HTERT RPE-1 (cell line): ENCODE data around the gene ZNF331.
"Not testable (repeated sequence)": the region's sequence is repeated elsewhere in the genome, so short reads cannot be mapped to it uniquely, and the experiment has no call there.

ENCODE experiments used
- in situ Hi-C: fragments of 300-500 bp; cut with MboI; formaldehyde crosslinking; loops from 4 replicates; pipeline ENCODE4 v1.14.3; 2020; ENCODE audit warnings: low sequenced_read_pairs

The ZNF331 gene

DNA sequence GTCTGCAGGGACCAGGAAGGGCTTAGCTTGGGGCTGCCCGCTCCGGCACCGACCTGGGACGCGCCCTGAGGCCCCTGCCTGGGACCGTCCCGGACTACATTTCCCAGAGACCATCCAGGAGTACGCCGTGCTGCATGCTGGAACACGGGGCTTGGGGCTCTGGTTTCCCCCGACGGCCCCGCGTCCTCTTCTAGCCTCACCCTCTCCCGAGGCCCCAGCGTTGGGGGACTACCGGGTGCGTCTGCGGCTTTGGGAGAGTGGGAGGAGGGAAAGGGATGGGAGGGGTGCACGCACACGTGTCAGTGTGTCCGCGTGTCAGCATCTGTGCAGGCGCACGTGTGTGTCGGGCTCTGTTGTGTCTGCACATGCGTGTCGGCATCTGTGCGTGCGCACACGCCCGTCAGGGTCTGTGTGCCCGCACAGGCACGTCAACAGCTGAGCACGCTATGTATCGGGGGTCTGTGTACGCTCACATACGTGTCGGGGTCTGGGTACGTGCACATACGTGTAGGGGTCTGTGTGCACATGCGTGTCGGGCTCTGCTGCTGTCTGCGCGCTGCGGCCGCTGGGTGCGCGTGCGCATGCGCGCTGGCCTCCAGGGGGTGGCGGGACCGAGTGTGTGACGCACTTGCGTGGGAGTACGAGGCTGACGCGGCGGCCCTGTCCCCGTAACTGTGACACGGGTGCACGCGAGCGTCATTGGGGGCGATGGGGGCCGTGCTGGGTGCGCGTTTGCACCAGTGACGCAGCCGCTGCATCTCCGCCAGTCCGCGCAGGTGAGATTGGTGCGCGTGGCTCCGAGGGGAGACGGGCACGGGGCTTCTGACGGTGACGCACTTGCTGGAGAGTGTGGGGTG, at the start of gene ZNF331:
Gene ZNF331, plus strand, starts transcription at position 625 of the 857 bp plus-strand sequence. CDS start 31,232 bp downstream, outside the sequence.
- in situ Hi-C loops, result no loop called here

DNA sequence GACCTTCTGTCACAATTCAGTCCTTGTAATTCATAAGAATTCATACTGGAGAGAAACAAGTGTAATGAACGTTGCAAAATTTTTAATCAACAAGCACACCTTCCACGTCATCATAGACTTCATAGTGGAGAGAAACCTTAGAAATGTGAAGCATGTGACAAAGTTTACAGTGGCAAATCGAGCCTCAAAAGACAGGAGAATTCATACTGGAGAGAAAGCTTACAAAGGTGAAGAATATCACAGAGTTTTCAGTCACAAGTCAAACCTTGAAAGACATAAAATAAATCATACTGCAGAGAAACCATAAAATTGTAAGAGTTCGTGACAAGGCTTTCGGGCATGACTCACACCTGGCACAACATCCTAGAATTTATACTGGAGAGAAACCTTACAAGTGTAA, 45.8 kb upstream of the ZNF331 start:
- in situ Hi-C loops, result no loop called here

DNA sequence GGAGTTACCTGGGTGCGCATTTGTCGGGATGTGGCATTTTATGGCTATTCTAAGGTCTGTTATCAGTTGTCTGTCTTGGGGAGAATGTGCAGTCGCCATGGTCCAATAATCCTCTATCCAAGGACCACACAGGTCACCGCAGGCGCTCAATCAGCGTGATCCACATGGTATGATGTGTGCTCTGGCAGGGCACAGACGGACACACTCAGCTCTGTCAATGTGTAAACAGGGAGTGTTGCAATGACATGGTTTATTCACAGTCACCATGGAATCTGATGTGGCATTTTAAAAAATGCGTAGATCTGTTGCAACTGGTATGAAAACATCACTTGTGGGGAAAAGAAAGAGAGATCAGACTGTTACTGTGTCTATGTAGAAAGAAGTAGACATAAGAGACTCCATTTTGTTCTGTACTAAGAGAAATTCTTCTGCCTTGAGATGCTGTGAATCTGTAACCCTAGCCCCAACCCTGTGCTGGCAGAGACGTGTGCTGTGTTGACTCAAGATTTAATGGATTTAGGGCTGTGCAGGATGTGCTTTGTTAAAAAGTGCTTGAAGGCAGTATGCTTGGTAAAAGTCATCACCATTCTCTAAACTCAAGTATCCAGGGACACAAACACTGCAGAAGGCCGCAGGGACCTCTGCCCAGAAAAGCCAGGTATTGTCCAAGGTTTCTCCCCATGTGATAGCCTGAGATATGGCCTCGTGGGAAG, 40.5 kb upstream of the ZNF331 start:
- in situ Hi-C loops, result not testable (repeated sequence)

DNA sequence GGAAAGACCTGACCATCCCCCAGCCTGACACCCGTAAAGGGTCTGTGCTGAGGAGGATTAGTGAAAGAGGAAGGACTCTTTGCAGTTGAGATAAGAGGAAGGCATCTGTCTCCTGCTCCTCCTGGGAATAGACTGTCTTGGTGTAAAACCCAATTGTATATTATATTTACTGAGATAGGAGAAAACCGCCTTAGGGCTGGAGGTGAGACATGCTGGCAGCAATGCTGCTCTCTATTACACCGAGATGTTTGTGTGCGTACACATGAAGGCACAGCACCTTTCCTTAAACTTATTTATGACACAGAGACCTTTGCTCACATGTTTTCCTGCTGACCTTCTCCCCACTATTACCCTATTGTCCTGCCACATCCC, 39.9 kb upstream of the ZNF331 start:
- in situ Hi-C loops, result not testable (repeated sequence)

DNA sequence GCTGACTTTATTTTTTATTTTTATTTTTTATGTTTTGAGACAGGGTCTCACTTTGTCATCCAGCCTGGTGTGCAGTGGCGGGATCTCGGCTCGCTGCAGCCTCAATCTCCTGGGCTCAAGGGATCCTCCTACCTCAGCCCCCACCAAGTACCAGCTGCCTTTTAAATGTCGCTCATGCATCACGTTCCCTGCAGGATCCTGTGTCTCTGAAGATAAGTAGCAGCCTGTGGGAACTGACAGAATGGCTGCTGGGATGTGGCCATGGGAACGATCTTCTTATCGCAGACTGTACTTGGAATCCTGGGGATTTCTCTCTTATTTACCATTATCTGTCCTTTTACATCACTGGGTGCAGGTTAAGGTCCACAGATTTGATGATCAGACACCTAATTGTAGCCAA, 34.8 kb upstream of the ZNF331 start:
- in situ Hi-C loops, result not testable (repeated sequence)

DNA sequence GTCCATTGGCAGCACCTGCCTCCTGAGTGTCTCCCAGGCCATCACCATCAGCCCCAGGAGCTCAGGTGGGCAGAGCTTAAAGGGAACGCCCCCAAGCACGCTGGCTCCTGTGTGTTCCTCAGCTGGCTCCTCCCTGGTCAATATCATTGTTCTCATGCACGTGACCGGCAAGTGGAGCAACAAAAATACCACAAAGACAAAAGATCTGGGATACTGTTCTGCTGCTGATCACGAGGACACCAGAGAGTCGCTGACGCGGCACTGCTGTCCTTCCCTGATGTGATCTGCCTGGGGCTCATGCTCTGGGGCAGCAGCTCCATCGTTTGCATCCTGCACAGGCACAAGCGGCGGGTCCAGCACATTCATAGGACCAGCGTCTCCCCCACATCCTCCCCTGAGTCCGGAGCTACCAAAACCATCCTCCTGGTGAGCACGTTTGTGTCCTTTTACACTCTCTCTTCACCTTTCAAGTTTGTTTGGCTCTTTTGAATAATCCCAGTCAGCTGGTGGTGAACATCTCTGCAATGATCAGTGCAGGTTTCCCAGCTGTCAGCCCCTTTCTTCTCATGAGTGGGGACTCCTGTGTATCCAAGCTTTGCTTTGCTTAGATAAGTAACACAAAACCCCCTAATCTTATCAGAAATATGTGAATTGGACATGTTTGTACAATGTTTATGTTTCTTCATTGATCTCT, 34.1 kb upstream of the ZNF331 start:
- in situ Hi-C loops, result not testable (repeated sequence)

DNA sequence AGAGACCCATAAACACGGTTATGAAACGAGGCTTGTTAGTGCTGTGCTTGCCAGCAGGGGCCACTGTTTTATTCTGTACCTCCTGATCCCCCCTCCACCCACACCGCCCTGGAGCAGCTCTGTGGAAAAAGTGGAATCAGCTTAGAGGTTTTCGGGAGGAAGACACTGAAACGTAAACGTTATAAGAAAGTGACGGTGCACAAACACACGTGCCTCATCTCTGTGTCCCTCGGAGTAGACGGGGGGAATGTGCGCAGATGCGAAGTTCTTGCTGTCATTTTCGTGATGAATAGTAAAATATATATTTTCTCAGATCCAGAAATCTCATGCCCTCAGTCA, 33.6 kb upstream of the ZNF331 start:
- in situ Hi-C loops, result not testable (repeated sequence)

DNA sequence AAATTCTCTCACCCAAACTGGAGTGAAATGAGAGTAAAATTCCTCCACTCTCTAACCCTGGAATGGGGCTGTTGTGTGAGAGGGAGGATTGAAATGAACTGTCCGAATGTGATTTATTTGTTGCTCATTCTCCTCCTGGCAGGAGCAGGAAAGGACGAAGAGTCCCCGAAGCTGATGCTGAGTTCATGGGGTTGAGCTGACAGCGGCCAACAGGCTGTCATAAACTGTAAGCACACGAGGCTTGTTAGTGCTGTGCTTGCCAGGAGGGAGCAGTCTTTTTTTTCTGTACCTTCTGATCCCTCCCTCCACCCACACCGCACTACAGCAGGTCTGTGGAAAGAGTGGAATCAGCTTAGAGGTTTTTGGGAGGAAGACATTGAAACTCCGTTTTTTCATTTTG, 33.1 kb upstream of the ZNF331 start:
- in situ Hi-C loops, result no loop called here

DNA sequence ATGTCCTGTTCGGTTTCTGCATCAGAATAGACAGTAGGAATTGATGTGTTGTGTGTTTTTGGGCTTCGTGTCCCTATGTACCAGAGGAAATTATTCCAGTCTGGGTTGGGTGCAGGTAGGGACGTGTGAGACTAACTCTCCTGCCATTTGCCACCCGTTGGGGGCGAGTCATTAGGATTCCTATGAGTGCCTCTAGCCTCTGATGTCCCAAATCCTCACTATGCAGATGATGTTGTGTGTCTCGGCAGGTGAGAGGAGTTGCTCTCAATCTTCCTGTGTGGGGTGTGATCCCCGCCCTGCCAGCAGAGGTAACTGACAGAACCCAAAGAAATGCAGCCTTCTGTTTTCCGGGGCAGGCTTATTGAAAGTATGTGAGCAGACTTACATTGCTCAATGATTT, 31.2 kb upstream of the ZNF331 start:
- in situ Hi-C loops, result no loop called here

DNA sequence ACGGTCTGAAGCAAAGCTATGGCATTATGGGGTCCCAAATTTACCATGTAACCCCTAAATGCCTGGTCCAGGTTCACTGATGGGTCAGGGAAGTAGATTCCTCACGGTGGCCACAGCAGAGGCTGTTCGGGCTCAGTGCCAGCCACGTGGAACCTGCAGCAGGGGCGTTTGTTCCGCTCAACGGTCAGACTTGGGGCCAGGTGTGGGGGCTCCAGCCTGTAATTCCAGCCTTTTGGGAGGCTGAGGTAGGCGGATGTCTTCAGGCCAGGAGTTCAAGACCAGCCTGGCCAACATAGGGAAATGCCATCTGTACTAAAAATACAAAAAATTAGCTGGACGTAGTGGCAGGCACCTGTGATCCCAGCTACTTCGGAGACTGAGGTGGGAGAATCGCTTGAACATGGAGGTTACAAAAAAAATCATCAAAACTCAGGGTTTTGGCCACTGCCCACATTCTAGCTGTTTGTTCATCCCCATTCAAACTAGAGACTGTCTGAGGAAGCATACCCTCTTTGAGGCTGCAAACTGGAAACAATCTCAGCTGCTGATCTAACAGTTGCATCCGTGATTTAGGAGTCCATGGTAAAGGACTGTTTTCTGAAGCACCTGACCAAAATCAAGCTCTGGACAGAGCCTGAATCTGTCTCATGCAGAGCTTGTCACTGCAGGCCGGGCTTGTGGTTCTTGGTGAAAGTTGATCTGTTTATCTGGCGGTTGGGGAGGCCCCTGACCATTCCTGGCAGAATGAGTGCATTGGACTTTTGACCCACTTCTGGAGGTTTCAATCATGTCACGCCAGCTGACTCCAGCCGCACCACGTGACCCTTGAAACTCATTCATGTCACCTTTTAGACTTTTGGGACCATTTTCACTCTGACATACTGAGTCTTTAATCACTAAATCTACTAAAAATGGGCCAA, 30.2 kb upstream of the ZNF331 start:
- in situ Hi-C loops, result no loop called here

DNA sequence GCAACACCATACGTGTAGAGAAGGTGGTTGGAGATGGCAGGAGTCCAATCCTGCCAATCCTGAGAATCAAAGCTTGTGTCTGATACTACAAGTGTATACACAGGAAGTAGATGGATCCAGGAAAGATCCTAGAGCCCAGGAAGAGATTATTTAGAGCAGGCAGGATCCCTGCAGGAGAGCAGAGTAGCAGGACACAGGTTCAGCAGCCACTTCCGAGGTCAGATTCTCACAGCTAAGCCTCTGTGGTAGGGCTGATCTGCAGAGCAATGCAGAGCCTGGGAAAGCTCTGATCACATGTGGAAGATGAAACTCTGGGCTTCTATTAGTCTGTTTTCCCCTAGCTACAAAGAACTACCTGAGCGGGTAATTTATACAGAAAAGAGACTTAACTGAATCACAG, 28.5 kb upstream of the ZNF331 start:
- in situ Hi-C loops, result no loop called here

DNA sequence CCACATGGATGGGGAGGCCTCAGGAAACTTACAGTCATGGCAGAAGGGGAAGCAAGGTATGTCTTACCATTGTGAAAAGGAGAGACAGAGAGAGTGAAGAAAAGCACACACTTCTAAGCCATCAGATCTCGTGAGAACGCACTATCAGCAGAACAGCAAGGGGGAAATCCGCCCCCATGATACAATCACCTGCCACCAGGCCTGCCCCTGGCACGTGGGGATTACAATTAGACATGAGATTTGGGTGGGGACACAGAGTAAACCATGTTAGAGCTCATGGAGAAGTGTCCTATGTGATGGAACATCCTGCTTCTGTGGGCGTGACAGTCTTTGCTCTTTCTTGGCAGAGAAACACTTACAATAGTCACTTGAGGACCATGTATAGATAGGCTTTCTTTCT, 28.1 kb upstream of the ZNF331 start:
- in situ Hi-C loops, result no loop called here

DNA sequence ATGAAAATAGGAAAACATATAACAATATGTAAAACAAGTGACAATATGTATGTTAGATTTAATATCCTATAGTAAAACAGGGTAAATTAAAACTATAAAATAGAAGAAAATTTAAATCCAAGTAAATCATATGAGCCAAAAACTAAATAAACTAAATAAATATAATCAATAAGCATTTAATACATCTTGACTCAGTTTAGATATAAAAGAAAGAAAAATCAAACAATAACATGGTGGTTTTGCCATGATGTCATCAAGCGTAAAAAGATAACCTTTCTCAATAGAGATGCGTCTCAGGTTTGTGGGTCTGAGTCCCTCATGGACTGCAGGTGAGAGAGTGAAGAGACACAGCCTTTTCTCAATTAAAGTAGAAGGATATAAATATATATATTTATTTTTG, 26.6 kb upstream of the ZNF331 start:
- in situ Hi-C loops, result no loop called here

DNA sequence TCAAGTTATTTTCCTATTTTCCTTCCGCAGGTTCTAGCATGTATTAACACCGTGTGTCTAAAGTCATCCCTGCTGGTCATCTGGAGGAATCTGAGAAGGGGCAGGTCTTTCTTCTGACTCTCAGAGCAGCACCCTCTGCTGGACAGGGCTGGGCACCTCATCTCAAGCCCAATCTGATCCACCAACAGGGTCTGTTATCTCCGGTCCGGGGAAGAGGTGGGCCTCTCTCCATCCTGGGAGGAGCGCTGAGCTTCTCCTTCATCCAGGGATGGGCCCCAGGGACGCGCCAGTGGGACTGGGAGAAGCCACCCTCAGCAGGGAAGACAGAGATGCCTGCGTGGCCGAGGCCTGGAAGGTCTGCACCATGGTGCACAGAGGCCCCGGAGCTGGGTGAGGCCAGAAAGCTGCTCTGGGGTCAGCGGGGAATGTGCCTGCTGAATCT, 26.0 kb upstream of the ZNF331 start:
- in situ Hi-C loops, result no loop called here

DNA sequence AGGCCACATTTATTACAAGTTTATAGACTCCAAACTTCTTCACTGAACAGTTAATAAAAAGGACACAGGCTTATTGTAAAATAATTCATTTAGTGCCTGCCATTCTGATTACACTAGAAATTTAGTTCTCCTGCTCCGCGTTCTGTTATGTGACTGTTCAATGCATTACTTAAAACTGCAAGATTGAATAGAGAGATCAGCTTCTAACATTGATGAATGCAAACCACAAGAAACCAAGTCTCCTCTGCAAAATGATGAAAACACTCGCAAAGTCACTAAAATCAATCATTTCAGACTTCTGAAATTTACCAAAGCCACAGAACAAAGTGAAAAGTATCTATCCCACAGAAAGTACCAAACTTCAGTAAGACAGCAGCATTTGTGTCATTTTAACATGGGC, 22.9 kb upstream of the ZNF331 start:
- in situ Hi-C loops, result not testable (repeated sequence)

DNA sequence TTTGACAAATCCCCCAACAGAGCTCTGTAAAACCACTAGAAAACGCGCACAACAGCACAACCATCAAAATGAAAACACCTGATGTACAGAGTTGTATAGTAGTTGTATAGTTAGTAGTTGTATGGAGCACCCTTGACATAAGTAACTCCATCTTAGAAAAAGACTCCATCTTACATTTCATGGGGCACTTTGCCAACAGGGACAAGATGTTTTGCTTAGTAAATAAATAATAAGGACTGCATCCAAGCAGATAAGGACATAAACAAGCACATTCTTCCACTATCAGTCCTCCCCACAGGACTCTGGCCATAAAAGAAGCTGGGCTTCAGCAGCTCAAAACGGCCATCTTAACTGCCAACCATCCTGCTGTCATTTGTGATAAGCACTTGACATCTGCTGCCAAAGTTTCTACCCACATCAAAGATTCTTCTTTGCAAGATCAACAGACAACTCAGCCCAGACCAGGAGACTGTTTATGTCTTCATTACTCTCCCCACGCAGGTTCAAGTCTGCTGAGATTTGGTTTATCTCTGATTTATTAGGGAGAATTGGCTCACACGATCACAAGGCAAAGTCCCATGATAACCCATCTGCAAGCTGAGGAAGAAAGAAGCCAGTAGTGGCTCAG, 20.7 kb upstream of the ZNF331 start:
- in situ Hi-C loops, result no loop called here

DNA sequence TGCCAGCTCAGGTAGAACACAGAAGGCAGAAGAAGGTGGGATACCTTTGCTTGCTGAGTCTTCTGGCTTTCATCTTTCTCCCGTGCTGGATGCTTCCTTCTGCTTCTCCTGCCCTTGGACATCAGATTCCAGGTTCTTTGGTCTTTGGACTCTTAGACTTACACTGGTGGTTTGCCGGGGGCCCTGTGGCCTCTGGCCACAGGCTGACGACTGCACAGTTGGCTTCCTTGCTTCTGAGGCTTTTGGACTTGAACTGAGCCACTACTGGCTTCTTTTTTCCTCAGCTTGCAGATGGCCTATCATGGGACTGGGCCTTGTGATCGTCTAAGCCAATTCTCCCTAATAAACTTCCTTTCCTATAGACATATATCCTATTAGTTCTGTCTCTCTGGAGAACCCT, 19.8 kb upstream of the ZNF331 start:
- in situ Hi-C loops, result no loop called here

DNA sequence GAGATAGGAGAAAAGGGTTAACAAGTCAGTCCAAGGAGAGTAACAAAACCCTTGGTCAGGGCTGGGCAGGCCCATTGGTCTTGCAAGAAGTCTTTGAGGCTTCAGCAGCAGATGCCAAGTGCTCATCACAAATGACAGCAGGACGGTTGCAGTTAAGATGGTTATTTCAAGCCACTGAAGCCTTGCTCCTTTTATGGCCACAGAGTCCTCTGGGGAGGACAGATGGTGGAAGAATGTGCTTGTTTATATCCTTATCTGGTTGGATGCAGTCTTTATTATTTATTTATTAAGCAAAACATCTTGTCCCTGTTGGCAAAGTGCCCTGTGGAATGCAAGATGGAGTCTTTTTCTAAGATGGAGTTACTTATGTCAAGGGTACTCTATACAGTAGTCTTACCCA, 19.2 kb upstream of the ZNF331 start:
- in situ Hi-C loops, result no loop called here

DNA sequence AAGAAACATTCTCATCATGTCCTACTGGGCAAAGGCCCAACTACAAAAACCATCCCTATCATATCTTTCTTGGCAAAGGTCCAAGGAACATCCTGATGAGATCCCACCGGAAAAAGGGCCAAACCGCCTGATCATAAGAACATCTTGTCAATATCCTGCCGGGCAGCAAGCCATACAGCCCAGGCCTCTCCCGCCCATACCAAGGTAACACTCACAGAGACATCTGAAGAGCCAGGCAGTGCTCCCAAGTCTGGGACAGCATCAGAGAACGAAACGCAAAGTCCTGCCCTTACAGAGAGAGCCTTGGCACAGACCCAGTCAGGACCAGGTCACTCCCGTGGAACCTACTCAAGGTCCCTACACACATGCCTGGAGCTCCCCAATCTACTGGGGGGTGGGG, 18.5 kb upstream of the ZNF331 start:
- in situ Hi-C loops, result no loop called here

DNA sequence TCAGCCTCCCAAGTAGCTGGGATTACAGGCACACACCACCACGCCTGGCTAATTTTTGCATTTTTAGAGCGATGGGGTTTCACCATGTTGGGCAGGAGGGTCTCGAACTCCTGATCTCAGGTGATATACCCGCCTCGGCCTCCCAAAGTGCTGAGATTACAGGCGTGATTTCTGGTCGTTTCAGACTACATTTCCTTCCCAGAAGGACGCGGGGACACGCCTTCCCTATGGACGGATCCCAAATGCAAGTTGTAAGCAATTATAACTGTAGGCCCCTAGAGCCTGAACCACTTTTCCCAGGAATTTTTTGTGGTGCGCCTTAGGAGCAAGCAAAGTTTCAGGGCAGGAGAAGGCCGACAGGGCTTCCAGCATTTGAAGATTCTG, 17.8 kb upstream of the ZNF331 start:
- in situ Hi-C loops, result no loop called here
